Smooth muscle cell (in vitro differentiated cells): ENCODE data around the gene OMD. TPM values are rescaled to one million over a fixed set of nuclear protein-coding genes. Genes with fewer than 3 reads are reported as not detected.

Experiments used
- DNase-seq: peaks from one replicate; lab custom pipeline; 2025; ENCODE audit not compliant: unreplicated experiment; lab: John Stamatoyannopoulos, UW
- H2AFZ ChIP-seq: fragments of 200-600 bp; sonication (generic); 2 replicates; pipeline ENCODE4 v1.6.0; 2016; ENCODE audit warnings: antibody characterized with exemption, low read depth, mild to moderate bottlenecking
- H3F3A ChIP-seq: fragments of 200-600 bp; sonication (generic); 2 replicates; pipeline ENCODE4 v1.6.0; 2017; ENCODE audit warnings: antibody characterized with exemption, low read depth
- H3K27ac ChIP-seq: fragments of 200-600 bp; sonication (generic); 2 replicates; pipeline ENCODE4 v1.5.1; 2016; ENCODE audit warnings: low read depth, mild to moderate bottlenecking
- H3K27me3 ChIP-seq: fragments of 200-600 bp; sonication (generic); 2 replicates; pipeline ENCODE4 v1.6.1; 2016; ENCODE audit warnings: low read depth, mild to moderate bottlenecking
- H3K36me3 ChIP-seq: fragments of 200-600 bp; sonication (generic); 2 replicates; pipeline ENCODE4 v1.5.1; 2016; ENCODE audit warnings: low read depth
- H3K4me1 ChIP-seq: fragments of 200-600 bp; sonication (generic); 2 replicates; pipeline ENCODE4 v1.5.1; 2016; ENCODE audit warnings: low read depth
- H3K4me2 ChIP-seq: fragments of 200-600 bp; sonication (generic); 2 replicates; pipeline ENCODE4 v1.6.0; 2016; ENCODE audit warnings: mild to moderate bottlenecking
- H3K4me3 ChIP-seq: fragments of 200-600 bp; sonication (generic); 2 replicates; pipeline ENCODE4 v1.5.1; 2016; ENCODE audit warnings: mild to moderate bottlenecking
- H3K79me2 ChIP-seq: fragments of 200-600 bp; sonication (generic); 2 replicates; pipeline ENCODE4 v1.6.0; 2016; ENCODE audit warnings: low read depth, mild to moderate bottlenecking
- H3K9ac ChIP-seq: fragments of 200-600 bp; sonication (generic); 2 replicates; pipeline ENCODE4 v1.6.0; 2016; ENCODE audit warnings: low read depth
- H3K9me3 ChIP-seq: fragments of 200-600 bp; sonication (generic); replicated peaks from 2 replicates; pipeline ENCODE4 v1.5.1; 2016; ENCODE audit warnings: low read depth
- H4K20me1 ChIP-seq: fragments of 200-600 bp; sonication (generic); 2 replicates; pipeline ENCODE4 v1.6.0; 2016; ENCODE audit warnings: low read depth
- CTCF ChIP-seq: fragments of 200-600 bp; sonication (generic); IDR thresholded peaks from 2 replicates; pipeline ENCODE4 v1.5.1; 2017; ENCODE audit warnings: borderline replicate concordance, mild to moderate bottlenecking, antibody characterized with exemption; ENCODE audit not compliant: insufficient read depth, poor library complexity, severe bottlenecking
- WGBS: methylation state at CpG from one replicate; pipeline ENCODE4 v1.1.7; 2016; ENCODE audit warnings: low lambda C conversion rate; 5-methylcytosine and 5-hydroxymethylcytosine counted together
- polyA plus RNA-seq: library from polyadenylated mRNA; unstranded; fragments of >200 nt; fragmentation: Nextera tagmentation; extraction: Ambion mirVana; gene quantifications from 2 replicates; pipeline ENCODE4 v1.2.1, GENCODE V29; 2016
- total RNA-seq: library from RNA; depleted of rRNA; stranded (reverse); fragments of >200 nt; gene quantifications from 2 replicates; pipeline ENCODE4 v1.2.3, GENCODE V29; 2014

Gene OMD
- total and polyA plus RNA-seq, 2 experiments from 2014 or later = not detected

DNA sequence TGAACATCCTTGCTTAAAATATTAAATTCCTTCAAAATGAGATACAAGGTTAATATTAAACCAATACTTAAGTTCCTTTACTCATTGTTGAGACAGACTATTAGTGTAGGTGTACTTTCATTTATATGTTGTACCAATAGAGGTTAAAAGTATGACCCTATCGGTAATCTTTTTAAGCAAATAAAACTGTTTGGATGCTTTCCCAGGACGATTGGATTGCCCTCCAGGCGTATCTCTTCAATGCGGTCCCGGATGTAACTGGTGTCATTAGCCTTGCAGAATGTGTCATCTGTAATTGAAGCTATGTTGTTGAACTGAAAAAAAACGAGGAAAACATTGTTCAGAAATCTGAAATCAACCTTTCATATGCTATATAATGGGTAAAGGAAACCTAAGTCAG lies 38.8 kb downstream of the OMD start:
- Histone ChIP-seq H3F3A (no peaks in the 10 kb centered on the region), H3K79me2 (no peaks in the 10 kb centered on the region), H3K27me3 (no peaks in the 10 kb centered on the region), H3K27ac (peak overlapping the region; percentile 29), H3K4me1 (no peaks in the 10 kb centered on the region), H4K20me1 (no peaks in the 10 kb centered on the region), H2AFZ (no peak overlapping the region), H3K9ac (no peak overlapping the region), H3K9me3 (no peaks in the 10 kb centered on the region), H3K36me3 (no peaks in the 10 kb centered on the region), H3K4me3 (no peak overlapping the region), H3K4me2 (no peak overlapping the region)
- TF ChIP-seq CTCF = no peak
- 74% methylated on average over 6 of the region's 6 CpGs for WGBS
- no peak for DNase-seq

DNA sequence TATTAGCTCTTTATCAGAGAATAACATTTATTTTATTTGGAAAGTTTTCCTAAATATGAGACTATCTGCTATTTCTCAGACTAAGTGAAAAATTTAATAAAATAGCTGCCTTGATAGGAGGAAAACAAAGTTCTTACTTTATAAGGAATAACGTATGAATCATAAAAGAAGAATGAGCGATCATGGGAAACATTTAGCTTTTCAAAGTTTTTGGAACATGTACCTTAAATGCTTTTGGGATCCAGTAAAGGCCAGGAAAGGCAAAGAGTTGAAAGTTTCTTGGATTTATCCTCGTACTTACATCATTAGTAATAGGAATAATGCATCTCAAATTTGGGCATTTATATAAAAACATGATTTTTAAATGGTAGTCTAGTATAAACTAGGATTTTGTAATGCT lies 39.3 kb downstream of the OMD start:
- H3K9ac ChIP-seq = no peak overlapping the region
- H3K4me1 ChIP-seq = no peaks in the 10 kb centered on the region
- H3K4me2 ChIP-seq = peak overlapping the region; percentile 23
- no peaks in the 10 kb centered on the region for H4K20me1 ChIP-seq
- no peaks in the 10 kb centered on the region for H3K27me3 ChIP-seq
- no peaks in the 10 kb centered on the region for H3K36me3 ChIP-seq
- H3K79me2 ChIP-seq = no peaks in the 10 kb centered on the region
- WGBS = 82% methylated on average over 3 of the region's 3 CpGs
- H3K4me3 ChIP-seq = no peak overlapping the region
- H3K27ac ChIP-seq = peak overlapping the region; percentile 36
- no peaks in the 10 kb centered on the region for H3K9me3 ChIP-seq
- TF ChIP-seq CTCF = no peak
- no peak overlapping the region for H2AFZ ChIP-seq
- no peaks in the 10 kb centered on the region for H3F3A ChIP-seq
- DNase-seq = no peak

GRCh38 chr9:92384375-92384774 lies 39.9 kb downstream of the OMD start:
- no peaks in the 10 kb centered on the region for H3K79me2 ChIP-seq
- H3K4me1 ChIP-seq = peaks cover 5% of the 10 kb centered on the region
- no peak overlapping the region for H3K4me3 ChIP-seq
- H3K36me3 ChIP-seq = no peaks in the 10 kb centered on the region
- DNase-seq = no peak
- no peaks in the 10 kb centered on the region for H3K9me3 ChIP-seq
- H2AFZ ChIP-seq = peak overlapping the region; percentile 9
- no peaks in the 10 kb centered on the region for H4K20me1 ChIP-seq
- H3K27me3 ChIP-seq = no peaks in the 10 kb centered on the region
- no peak for TF ChIP-seq CTCF
- 76% methylated on average over 1 of the region's 1 CpG for WGBS
- no peaks in the 10 kb centered on the region for H3F3A ChIP-seq
- peak overlapping the region; percentile 36 for H3K27ac ChIP-seq
- peak overlapping the region; percentile 23 for H3K4me2 ChIP-seq
- no peak overlapping the region for H3K9ac ChIP-seq

DNA sequence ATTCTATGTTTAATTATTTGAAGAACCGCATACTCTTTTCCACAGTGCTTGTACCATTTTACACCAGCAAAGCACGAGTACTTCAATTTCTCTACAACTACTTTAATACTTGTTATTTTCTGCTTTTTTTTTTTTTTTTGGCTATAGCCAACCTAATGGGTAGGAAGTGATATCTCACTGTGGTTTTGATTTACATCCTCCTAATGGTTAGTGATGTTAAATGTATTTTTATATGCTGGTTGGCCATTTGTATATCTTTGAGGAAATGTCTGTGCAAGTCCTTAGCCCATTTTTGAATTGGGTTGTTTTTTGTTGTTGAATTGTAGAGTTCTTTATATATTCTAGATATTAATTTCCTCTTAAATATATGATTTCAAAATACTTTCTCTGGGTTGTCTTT lies 42.5 kb downstream of the OMD start:
- WGBS = 96% methylated on average over 2 of the region's 2 CpGs

More for the DNA sequence above, 42.5 kb downstream of the OMD start:
- Histone ChIP-seq H3K27ac (no peak overlapping the region), H3K9ac (no peak overlapping the region), H3K79me2 (no peaks in the 10 kb centered on the region), H3K9me3 (no peaks in the 10 kb centered on the region), H3K4me2 (no peak overlapping the region), H4K20me1 (no peaks in the 10 kb centered on the region), H2AFZ (no peak overlapping the region), H3K27me3 (no peaks in the 10 kb centered on the region), H3K4me1 (peaks cover 12% of the 10 kb centered on the region), H3K36me3 (no peaks in the 10 kb centered on the region), H3K4me3 (no peak overlapping the region), H3F3A (no peaks in the 10 kb centered on the region)
- no peak for DNase-seq
- TF ChIP-seq CTCF = no peak
